HepG2 (cell line): ENCODE data around the gene TCF3. TPM values are rescaled to one million over a fixed set of nuclear protein-coding genes. Genes with fewer than 3 reads are reported as not detected.
A peak's percentile ranks its signal among the peaks of the same experiment; 100 is the strongest.

Source experiments
- ARNTL ChIP-seq: sonication (generic); formaldehyde crosslinking; IDR thresholded peaks from 2 replicates; pipeline ENCODE4 v1.4.0; 2020; ENCODE audit warnings: mild to moderate bottlenecking, missing genetic modification reagents
- ATM ChIP-seq: fragments of 450-650 bp; IDR thresholded peaks from 2 replicates; pipeline ENCODE4 v1.7.1; 2017; ENCODE audit warnings: mild to moderate bottlenecking, borderline replicate concordance
- ETS1 ChIP-seq: sonication (generic); formaldehyde crosslinking; IDR thresholded peaks from 2 replicates; pipeline ENCODE4 v1.4.0; 2020; ENCODE audit warnings: missing genetic modification reagents
- GPBP1L1 ChIP-seq: sonication (generic); formaldehyde crosslinking; IDR thresholded peaks from 2 replicates; pipeline ENCODE4 v1.5.0; 2020; ENCODE audit warnings: mild to moderate bottlenecking, missing genetic modification reagents
- HMG20A ChIP-seq: IDR thresholded peaks from 2 replicates; pipeline ENCODE4 v1.6.1; 2016; ENCODE audit warnings: borderline replicate concordance
- IRF2 ChIP-seq: IDR thresholded peaks from 2 replicates; pipeline ENCODE4 v1.6.1; 2018; ENCODE audit warnings: missing genetic modification reagents, missing compliant biosample characterization
- MIER2 ChIP-seq: IDR thresholded peaks from 2 replicates; pipeline ENCODE4 v1.6.1; 2016; ENCODE audit warnings: missing biosample characterization, missing genetic modification reagents
- NFKB2 ChIP-seq: sonication (generic); formaldehyde crosslinking; IDR thresholded peaks from 2 replicates; pipeline ENCODE4 v1.4.0; 2020; ENCODE audit warnings: missing genetic modification reagents, borderline replicate concordance
- PTBP1 ChIP-seq: fragments of 200-400 bp; formaldehyde crosslinking; IDR thresholded peaks from 2 replicates; pipeline ENCODE4 v1.6.1; 2018; ENCODE audit warnings: low read length, low read depth; ENCODE audit not compliant: poor library complexity, severe bottlenecking
- SP4 ChIP-seq: sonication (generic); formaldehyde crosslinking; IDR thresholded peaks from 2 replicates; pipeline ENCODE4 v1.8.1; 2023; ENCODE audit warnings: mild to moderate bottlenecking, missing genetic modification reagents
- SRSF9 ChIP-seq: fragments of 200-400 bp; formaldehyde crosslinking; IDR thresholded peaks from 2 replicates; pipeline ENCODE4 v1.6.1; 2018; ENCODE audit warnings: borderline replicate concordance, mild to moderate bottlenecking, low read depth, low read length; ENCODE audit not compliant: insufficient read depth, poor library complexity, severe bottlenecking
- SSRP1 ChIP-seq: IDR thresholded peaks from 2 replicates; pipeline ENCODE4 v1.6.1; 2016; ENCODE audit warnings: control low read depth
- STAT5B ChIP-seq: sonication (generic); formaldehyde crosslinking; IDR thresholded peaks from 2 replicates; pipeline ENCODE4 v1.4.0; 2020; ENCODE audit warnings: missing genetic modification reagents
- XBP1 ChIP-seq: sonication (generic); formaldehyde crosslinking; IDR thresholded peaks from 2 replicates; pipeline ENCODE4 v1.5.0; 2020; ENCODE audit warnings: missing genetic modification reagents
- ZBTB10 ChIP-seq: sonication (generic); formaldehyde crosslinking; IDR thresholded peaks from 2 replicates; pipeline ENCODE4 v1.4.0; 2020; ENCODE audit warnings: missing genetic modification reagents, borderline replicate concordance
- ZBTB26 ChIP-seq: IDR thresholded peaks from 2 replicates; pipeline ENCODE4 v1.6.1; 2016; ENCODE audit warnings: missing compliant biosample characterization, missing genetic modification reagents, borderline replicate concordance
- ZFP41 ChIP-seq: sonication (generic); formaldehyde crosslinking; IDR thresholded peaks from 2 replicates; pipeline ENCODE4 v1.4.0; 2020; ENCODE audit warnings: mild to moderate bottlenecking, missing genetic modification reagents, borderline replicate concordance
- ZNF12 ChIP-seq: sonication (generic); formaldehyde crosslinking; IDR thresholded peaks from 2 replicates; pipeline ENCODE4 v1.5.0; 2020; ENCODE audit warnings: missing genetic modification reagents
- ZNF383 ChIP-seq: sonication (generic); formaldehyde crosslinking; IDR thresholded peaks from 2 replicates; pipeline ENCODE4 v1.4.0; 2020; ENCODE audit warnings: missing genetic modification reagents, mild to moderate bottlenecking, borderline replicate concordance
- ZNF44 ChIP-seq: sonication (generic); formaldehyde crosslinking; IDR thresholded peaks from 2 replicates; pipeline ENCODE4 v1.5.1; 2020; ENCODE audit warnings: mild to moderate bottlenecking, missing genetic modification reagents
- ZNF547 ChIP-seq: sonication (generic); formaldehyde crosslinking; IDR thresholded peaks from 2 replicates; pipeline ENCODE4 v1.5.1; 2020; ENCODE audit warnings: mild to moderate bottlenecking, missing genetic modification reagents
- ZNF703 ChIP-seq: sonication (generic); formaldehyde crosslinking; IDR thresholded peaks from 2 replicates; pipeline ENCODE4 v1.5.1; 2020; ENCODE audit warnings: missing genetic modification reagents, mild to moderate bottlenecking, moderate library complexity, borderline replicate concordance
- ZNF761 ChIP-seq: sonication (generic); formaldehyde crosslinking; conservative IDR thresholded peaks from 2 replicates; pipeline ENCODE4 v1.4.0; 2020; ENCODE audit warnings: mild to moderate bottlenecking, missing genetic modification reagents
- ZNF776 ChIP-seq: sonication (generic); formaldehyde crosslinking; IDR thresholded peaks from 2 replicates; pipeline ENCODE4 v1.4.0; 2020; ENCODE audit warnings: mild to moderate bottlenecking, missing genetic modification reagents
- polyA plus RNA-seq, 8 experiments: library from polyadenylated mRNA; depleted of rRNA in 3 of 8; stranded (reverse) in 7 of 8; unstranded in 1 of 8; fragments of >200 nt; fragmentation: Illumina TruSeq in 4 of 8; extraction: Trizol in 4 of 8; gene quantifications; 2 replicates each; pipeline versions ENCODE4 v1.2.1 to v1.2.3, GENCODE V29; 2011 to 2016; ENCODE audit warnings: low read depth in 4 of 8, missing spikeins in 1 of 8, mixed read lengths in 1 of 8; ENCODE audit not compliant: insufficient read depth in 1 of 8
- total RNA-seq, 5 experiments: library from RNA; depleted of rRNA; stranded (reverse); fragments of >200 nt; fragmentation: Illumina TruSeq; extraction: Trizol; gene quantifications; 2 replicates each; pipeline ENCODE4 v1.2.3, GENCODE V29; 2016; ENCODE audit warnings: low read depth in 1 of 5

The TCF3 gene
- total and polyA plus RNA-seq, 2 of the 13 experiments (the other 11 are each of a cell fraction or from before 2014, with no cell fraction given), result 51.4 to 53.2 TPM

- no peak for TF ChIP-seq ATM
- no peak for TF ChIP-seq GPBP1L1
- TF ChIP-seq SRSF9, result no peak
- TF ChIP-seq ZNF12, result no peak
- TF ChIP-seq ETS1 (CRISPR knock-in tag), result no peak
- no peak for TF ChIP-seq SSRP1 (CRISPR knock-in tag)
- TF ChIP-seq MIER2 (CRISPR knock-in tag), result no peak
- no peak for TF ChIP-seq PTBP1
- TF ChIP-seq ZBTB10 (CRISPR knock-in tag), result 0 out of 2 replicates have a peak, but pooled peaks have one; percentile 45
- TF ChIP-seq ARNTL (CRISPR knock-in tag), result peak; percentile 66; the same call in 1 of the 2 replicates
- no peak for TF ChIP-seq ZBTB26 (CRISPR knock-in tag)
- TF ChIP-seq ZNF761 (CRISPR knock-in tag), result no peak
- TF ChIP-seq IRF2, result 0 out of 2 replicates have a peak, but pooled peaks have one; percentile 58
- TF ChIP-seq HMG20A, result no peak
- TF ChIP-seq SP4 (CRISPR knock-in tag), result peak; percentile 100
- no peak for TF ChIP-seq ZFP41 (CRISPR knock-in tag)
- 0 out of 2 replicates have a peak, but pooled peaks have one; percentile 28 for TF ChIP-seq ZNF44
- no peak for TF ChIP-seq XBP1 (CRISPR knock-in tag)
- TF ChIP-seq STAT5B (CRISPR knock-in tag), result 0 out of 2 replicates have a peak, but pooled peaks have one; percentile 47
- TF ChIP-seq ZNF547, result peak; percentile 72; the same call in 1 of the 2 replicates
- TF ChIP-seq ZNF776 (CRISPR knock-in tag), result no peak
- peak; percentile 37; the same call in 1 of the 2 replicates for TF ChIP-seq NFKB2 (CRISPR knock-in tag)
- TF ChIP-seq ZNF703 (CRISPR knock-in tag), result no peak
- TF ChIP-seq ZNF383 (CRISPR knock-in tag), result no peak
Measured at GRCh38 chr19:1652471-1653299, at the start of gene TCF3 (continued).
